GM12878 (cell line): ENCODE data around the gene MSLN. TPM values are rescaled to one million over a fixed set of nuclear protein-coding genes. Genes with fewer than 3 reads are reported as not detected.
"Not testable (repeated sequence)": the region's sequence is repeated elsewhere in the genome, so short reads cannot be mapped to it uniquely, and the experiment has no call there.

Source experiments
- ATAC-seq: fragments of 200-7000 bp; cut with Tn5 transposase; 3 replicates; pipeline ENCODE4 v1.9.1; 2020; ENCODE audit warnings: mild to moderate bottlenecking, moderate library complexity
- BruUV-seq: library from RNA; stranded (reverse); fragments of 400-500 nt; replicated peaks from 2 replicates; lab custom pipeline; 2021; lab: Mats Ljungman, UMichigan
- CTCF ChIA-PET: fragments of 300-600 bp; sonication (Branson Sonifier 250); formaldehyde crosslinking; extraction: SDS; loops from one replicate; lab custom pipeline; 2021; ENCODE audit warnings: inconsistent platforms; lab: Yijun Ruan, JAX
- POLR2A ChIA-PET: fragments of 350-600 bp; formaldehyde crosslinking; extraction: SDS; loops from one replicate; lab custom pipeline; 2021; ENCODE audit warnings: inconsistent platforms; lab: Charles Lee
- RAD21 ChIA-PET: fragments of 300-600 bp; sonication (Branson Sonifier 250); formaldehyde crosslinking; loops from one replicate; lab custom pipeline; 2023; ENCODE audit warnings: antibody characterized with exemption; ENCODE audit not compliant: unreplicated experiment; lab: Charles Lee
- SMC1A ChIA-PET: fragments of 300-600 bp; sonication (Branson Sonifier 250); formaldehyde crosslinking; loops from one replicate; lab custom pipeline; 2023; ENCODE audit not compliant: unreplicated experiment, uncharacterized antibody; lab: Charles Lee
- DNase-seq: peaks from one replicate; pipeline ENCODE4 v3.0.0-alpha.2; 2011; ENCODE audit warnings: low read depth, low spot score
- FAIRE-seq: peaks from 3 replicates; lab custom pipeline; 2011; peaks lifted over from hg19 to GRCh38; lab: Jason Lieb, UNC
- H2AFZ ChIP-seq: 2 replicates; pipeline ENCODE4 v1.6.0; 2011; ENCODE audit warnings: low read depth, low read length, control low read depth; ENCODE audit not compliant: control insufficient read depth
- H3K27ac ChIP-seq: 2 replicates; pipeline ENCODE4 v1.5.1; 2011; ENCODE audit warnings: control low read depth; ENCODE audit not compliant: control insufficient read depth, insufficient read depth
- H3K27me3 ChIP-seq, 2 experiments: replicated peaks in 1 of 2; 2 replicates each; pipeline versions ENCODE4 v1.6.0 to v1.6.1; 2011; ENCODE audit warnings: low read length in 1 of 2; ENCODE audit not compliant: control insufficient read depth in 2 of 2, insufficient read depth in 2 of 2
- H3K36me3 ChIP-seq, 2 experiments: 2 replicates each; pipeline ENCODE4 v1.5.1; 2011; ENCODE audit warnings: low read length in 1 of 2; ENCODE audit not compliant: control insufficient read depth in 2 of 2, insufficient read depth in 2 of 2
- H3K4me1 ChIP-seq: 2 replicates; pipeline ENCODE4 v1.6.1; 2011; ENCODE audit warnings: mild to moderate bottlenecking, low read length, moderate library complexity, mixed read lengths; ENCODE audit not compliant: control insufficient read depth, insufficient read depth
- H3K4me2 ChIP-seq: 2 replicates; pipeline ENCODE4 v1.6.0; 2011; ENCODE audit warnings: control low read depth; ENCODE audit not compliant: control insufficient read depth, insufficient read depth
- H3K4me3 ChIP-seq: fragments of 200-600 bp; sonication (generic); 2 replicates; pipeline ENCODE4 v1.5.1; 2016
- H3K79me2 ChIP-seq: 2 replicates; pipeline ENCODE4 v1.6.0; 2011; ENCODE audit warnings: low read length; ENCODE audit not compliant: control insufficient read depth, insufficient read depth
- H3K9ac ChIP-seq: 2 replicates; pipeline ENCODE4 v1.8.0; 2011; ENCODE audit warnings: low read length, control low read depth, mixed read lengths; ENCODE audit not compliant: control insufficient read depth, insufficient read depth
- H3K9me3 ChIP-seq: replicated peaks from 3 replicates; pipeline ENCODE4 v1.5.1; 2011; ENCODE audit warnings: mild to moderate bottlenecking, low read length; ENCODE audit not compliant: control insufficient read depth, insufficient read depth
- H4K20me1 ChIP-seq: 2 replicates; pipeline ENCODE4 v1.6.0; 2011; ENCODE audit not compliant: control insufficient read depth, insufficient read depth
- WGBS: methylation state at CpG from one replicate; pipeline ENCODE4 v1.1.6; 2016; ENCODE audit warnings: low lambda C conversion rate; ENCODE audit not compliant: insufficient replicate concordance, insufficient coverage; ENCODE audit errors: missing lambda C conversion rate; 5-methylcytosine and 5-hydroxymethylcytosine counted together
- in situ Hi-C: fragments of 300-500 bp; cut with MboI; formaldehyde crosslinking; loops from 9 replicates; pipeline ENCODE4 v1.14.3; 2018; ENCODE audit warnings: mixed read lengths
- intact Hi-C: fragments of 100-400 bp; cut with micrococcal nuclease; formaldehyde crosslinking; loops from one replicate; pipeline ENCODE4 v1.14.2; 2022; ENCODE audit not compliant: unreplicated experiment
- polyA plus RNA-seq, 11 experiments: library from polyadenylated mRNA; depleted of rRNA in 4 of 11; unstranded in 6 of 11; stranded (reverse) in 5 of 11; fragments of >200 nt; fragmentation: Nextera tagmentation in 4 of 11; fragmentation: Illumina TruSeq in 1 of 11; extraction: Ambion mirVana in 4 of 11; extraction: Trizol in 1 of 11; gene quantifications; 1 replicate in 1 of 11; 2 replicates in 10 of 11; pipeline versions ENCODE4 v1.2.1 to v1.2.3, GENCODE V29; 2011 to 2016; ENCODE audit warnings: inconsistent platforms in 2 of 11, missing spikeins in 2 of 11, low read depth in 1 of 11
- total RNA-seq, 4 experiments: library from RNA; depleted of rRNA in 3 of 4; stranded (reverse); fragments of >200 nt in 3 of 4; fragmentation: Illumina TruSeq in 1 of 4; extraction: Trizol in 1 of 4; gene quantifications; 2 replicates each; pipeline versions ENCODE4 v1.2.1 to v1.2.3, GENCODE V29; 2013 to 2021
- TF ChIP-seq, protein P1 (sequence below): fragments of 450-650 bp; IDR thresholded peaks from 2 replicates; pipeline ENCODE4 v1.6.1; 2017; ENCODE audit warnings: mild to moderate bottlenecking
- TF ChIP-seq, protein P2 (sequence below), 3 experiments: IDR thresholded peaks in 2 of 3; conservative IDR thresholded peaks in 1 of 3; 2 replicates each; pipeline ENCODE4 v1.5.1; 2011; ENCODE audit warnings: low read depth in 3 of 3, low read length in 3 of 3, mild to moderate bottlenecking in 3 of 3, control low read depth in 2 of 3, moderate library complexity in 2 of 3, inconsistent platforms in 1 of 3, mixed read lengths in 1 of 3; ENCODE audit not compliant: control insufficient read depth in 2 of 3, insufficient read depth in 1 of 3; ENCODE audit errors: extremely low read depth in 1 of 3

The MSLN gene
- total and polyA plus RNA-seq, 10 of the 15 experiments (the other 5 are each of a cell fraction or from before 2014, with no cell fraction given) = 0.08 TPM; not detected in 9

- H2AFZ ChIP-seq, POLR2A ChIA-PET, H3K9ac ChIP-seq, H3K79me2 ChIP-seq, ATAC-seq, BruUV-seq, H3K27ac ChIP-seq, H3K4me3 ChIP-seq, H3K9me3 ChIP-seq, FAIRE-seq, DNase-seq, H4K20me1 ChIP-seq, H3K36me3 ChIP-seq, H3K4me2 ChIP-seq, H3K4me1 ChIP-seq, intact Hi-C loops, H3K27me3 ChIP-seq: not testable (repeated sequence)
- CTCF ChIA-PET = interaction anchor here (0.5 to 2.2 kb wide), 17 partner anchors 12 to 390 kb away, joined by 3 to 32 read pairs (median 4); partner anchors contain the start of genes CCDC78, CHTF18, CIAO3 and HAGHL
- TF ChIP-seq, protein P1, sequence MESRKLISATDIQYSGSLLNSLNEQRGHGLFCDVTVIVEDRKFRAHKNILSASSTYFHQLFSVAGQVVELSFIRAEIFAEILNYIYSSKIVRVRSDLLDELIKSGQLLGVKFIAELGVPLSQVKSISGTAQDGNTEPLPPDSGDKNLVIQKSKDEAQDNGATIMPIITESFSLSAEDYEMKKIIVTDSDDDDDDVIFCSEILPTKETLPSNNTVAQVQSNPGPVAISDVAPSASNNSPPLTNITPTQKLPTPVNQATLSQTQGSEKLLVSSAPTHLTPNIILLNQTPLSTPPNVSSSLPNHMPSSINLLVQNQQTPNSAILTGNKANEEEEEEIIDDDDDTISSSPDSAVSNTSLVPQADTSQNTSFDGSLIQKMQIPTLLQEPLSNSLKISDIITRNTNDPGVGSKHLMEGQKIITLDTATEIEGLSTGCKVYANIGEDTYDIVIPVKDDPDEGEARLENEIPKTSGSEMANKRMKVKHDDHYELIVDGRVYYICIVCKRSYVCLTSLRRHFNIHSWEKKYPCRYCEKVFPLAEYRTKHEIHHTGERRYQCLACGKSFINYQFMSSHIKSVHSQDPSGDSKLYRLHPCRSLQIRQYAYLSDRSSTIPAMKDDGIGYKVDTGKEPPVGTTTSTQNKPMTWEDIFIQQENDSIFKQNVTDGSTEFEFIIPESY = 0 out of 2 replicates have a peak, but pooled peaks have one; percentile 75
- TF ChIP-seq, protein P2, sequence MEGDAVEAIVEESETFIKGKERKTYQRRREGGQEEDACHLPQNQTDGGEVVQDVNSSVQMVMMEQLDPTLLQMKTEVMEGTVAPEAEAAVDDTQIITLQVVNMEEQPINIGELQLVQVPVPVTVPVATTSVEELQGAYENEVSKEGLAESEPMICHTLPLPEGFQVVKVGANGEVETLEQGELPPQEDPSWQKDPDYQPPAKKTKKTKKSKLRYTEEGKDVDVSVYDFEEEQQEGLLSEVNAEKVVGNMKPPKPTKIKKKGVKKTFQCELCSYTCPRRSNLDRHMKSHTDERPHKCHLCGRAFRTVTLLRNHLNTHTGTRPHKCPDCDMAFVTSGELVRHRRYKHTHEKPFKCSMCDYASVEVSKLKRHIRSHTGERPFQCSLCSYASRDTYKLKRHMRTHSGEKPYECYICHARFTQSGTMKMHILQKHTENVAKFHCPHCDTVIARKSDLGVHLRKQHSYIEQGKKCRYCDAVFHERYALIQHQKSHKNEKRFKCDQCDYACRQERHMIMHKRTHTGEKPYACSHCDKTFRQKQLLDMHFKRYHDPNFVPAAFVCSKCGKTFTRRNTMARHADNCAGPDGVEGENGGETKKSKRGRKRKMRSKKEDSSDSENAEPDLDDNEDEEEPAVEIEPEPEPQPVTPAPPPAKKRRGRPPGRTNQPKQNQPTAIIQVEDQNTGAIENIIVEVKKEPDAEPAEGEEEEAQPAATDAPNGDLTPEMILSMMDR (IDR thresholded peaks at IDR 0.05 in 2 of 3, conservative IDR thresholded peaks at IDR 0.05 in 1 of 3; ENCODE audit: control insufficient read depth in 2 of 3, extremely low read depth in 1 of 3, insufficient read depth in 1 of 3, low read depth in 3 of 3, low read length in 3 of 3) = peak; percentile 21 to 28 (median 23); a peak in 4 of 6 replicates
- in situ Hi-C loops = loop anchor here (5.0 kb wide), 1 partner anchor 75 kb away; the partner anchor contains the start of genes CHTF18 and RPUSD1
- WGBS = 48% methylated on average over 13 of the region's 13 CpGs
- RAD21 ChIA-PET = interaction anchor here (0.7 to 1.5 kb wide), 4 partner anchors 12 to 328 kb away, joined by 3 to 10 read pairs (median 5); partner anchors contain the start of genes CHTF18 and RPUSD1
- SMC1A ChIA-PET = interaction anchor here (0.7 to 2.1 kb wide), 7 partner anchors 8 to 391 kb away, joined by 3 to 12 read pairs (median 3); partner anchors contain the start of genes ANTKMT, CCDC78, CHTF18 and RPUSD1
These were observed 47.7 kb upstream of the MSLN start for GRCh38 chr16:712740-713250.
